Lower leg skin (tissue), 3 donors: ENCODE results near the gene BFSP1.

Experiments
- POLR2A ChIP-seq, 2 donors: fragments of 450-650 bp; IDR thresholded peaks; one replicate each; pipeline ENCODE4 v1.6.1; 2016 to 2017; ENCODE audit warnings: antibody characterized with exemption in 2 of 2, mild to moderate bottlenecking in 1 of 2, moderate library complexity in 1 of 2
- TF ChIP-seq, protein P1 (sequence below), 3 donors: fragments of 450-650 bp; IDR thresholded peaks; one replicate each; pipeline ENCODE4 v1.5.1; 2016; ENCODE audit warnings: antibody characterized with exemption in 3 of 3, mild to moderate bottlenecking in 3 of 3, moderate library complexity in 2 of 3

DNA sequence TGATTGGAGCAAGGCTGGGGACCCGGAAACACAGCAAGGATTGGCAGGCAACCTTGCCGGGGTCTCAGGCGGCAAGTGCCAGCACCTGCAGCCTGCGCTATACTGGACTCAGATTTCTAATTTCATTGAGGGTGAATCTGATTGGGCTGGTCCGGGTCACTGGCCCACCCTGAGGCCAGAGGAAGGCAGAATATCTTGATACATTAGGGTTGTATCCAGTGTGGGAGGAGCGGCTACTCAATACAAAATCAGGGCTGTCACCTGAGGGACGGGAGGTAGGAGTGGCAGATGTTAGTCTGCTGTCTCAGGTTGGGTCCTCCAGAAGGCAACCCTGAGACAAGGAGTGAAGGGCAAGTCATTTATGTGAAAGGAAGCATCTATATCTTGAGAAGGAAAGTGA is 40.7 kb downstream of the BFSP1 start:
- TF ChIP-seq, protein P1, sequence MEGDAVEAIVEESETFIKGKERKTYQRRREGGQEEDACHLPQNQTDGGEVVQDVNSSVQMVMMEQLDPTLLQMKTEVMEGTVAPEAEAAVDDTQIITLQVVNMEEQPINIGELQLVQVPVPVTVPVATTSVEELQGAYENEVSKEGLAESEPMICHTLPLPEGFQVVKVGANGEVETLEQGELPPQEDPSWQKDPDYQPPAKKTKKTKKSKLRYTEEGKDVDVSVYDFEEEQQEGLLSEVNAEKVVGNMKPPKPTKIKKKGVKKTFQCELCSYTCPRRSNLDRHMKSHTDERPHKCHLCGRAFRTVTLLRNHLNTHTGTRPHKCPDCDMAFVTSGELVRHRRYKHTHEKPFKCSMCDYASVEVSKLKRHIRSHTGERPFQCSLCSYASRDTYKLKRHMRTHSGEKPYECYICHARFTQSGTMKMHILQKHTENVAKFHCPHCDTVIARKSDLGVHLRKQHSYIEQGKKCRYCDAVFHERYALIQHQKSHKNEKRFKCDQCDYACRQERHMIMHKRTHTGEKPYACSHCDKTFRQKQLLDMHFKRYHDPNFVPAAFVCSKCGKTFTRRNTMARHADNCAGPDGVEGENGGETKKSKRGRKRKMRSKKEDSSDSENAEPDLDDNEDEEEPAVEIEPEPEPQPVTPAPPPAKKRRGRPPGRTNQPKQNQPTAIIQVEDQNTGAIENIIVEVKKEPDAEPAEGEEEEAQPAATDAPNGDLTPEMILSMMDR (IDR thresholded peaks at IDR 0.05): no peak
- no peak for TF ChIP-seq POLR2A (IDR thresholded peaks at IDR 0.05)
